ENCODE data around the gene CSF1R. TPM values are rescaled to one million over a fixed set of nuclear protein-coding genes. Genes with fewer than 3 reads are reported as not detected.
A peak's percentile ranks its signal among the peaks of the same experiment; 100 is the strongest.

CSF1R gene
- total and polyA plus RNA-seq, 2 of the 8 experiments (the other 6 are each of a cell fraction or from before 2014, with no cell fraction given): 0.12 TPM; not detected in 1

GRCh38 chr5:150080696-150081435 is 5.5 kb downstream of the CSF1R start:
- Histone ChIP-seq H3K27ac (ENCODE audit: low read depth, low read length) (no peak overlapping the region), H4K20me1 (replicated peaks in 1 of 2; ENCODE audit: control insufficient read depth in 1 of 2, insufficient read depth in 2 of 2, low read length in 2 of 2) (no peaks in the 10 kb centered on the region), H2BK15ac (ENCODE audit: low read length) (no peak overlapping the region), H3K9ac (replicated peaks in 1 of 4; ENCODE audit: extremely low read depth in 1 of 4, low read depth in 3 of 4, low read length in 3 of 4) (no peak overlapping the region), H2BK12ac (ENCODE audit: low read depth, low read length) (no peak overlapping the region), H4K5ac (ENCODE audit: insufficient read length, low read depth, low read length) (no peak overlapping the region), H4K8ac (ENCODE audit: extremely low read depth, insufficient read depth, low read length) (no peak overlapping the region), H2BK120ac (replicated peaks; ENCODE audit: low read depth, low read length) (no peak overlapping the region), H2AFZ (ENCODE audit: low read length) (no peak overlapping the region), H3K18ac (ENCODE audit: extremely low read depth, low read length) (no peak overlapping the region), H3K4me1 (replicated peaks in 1 of 4; ENCODE audit: control insufficient read depth in 3 of 4, insufficient read depth in 4 of 4, low read length in 3 of 4) (peaks cover 0 to 6% (median 1%) of the 10 kb centered on the region in 4 experiments; a peak in 5 of 7 replicates), H3K56ac (replicated peaks; ENCODE audit: insufficient read length, low read depth, low read length) (no peak overlapping the region), H3K4me3 (ENCODE audit: extremely low read depth in 1 of 4, insufficient read depth in 2 of 4, low read depth in 3 of 4, low read length in 4 of 4) (no peak overlapping the region), H3K9me3 (ENCODE audit: insufficient read depth in 2 of 2, low read depth in 1 of 2, low read length in 1 of 2) (no peaks in the 10 kb centered on the region), H2BK20ac (ENCODE audit: low read length) (no peak overlapping the region), H4K91ac (replicated peaks; ENCODE audit: insufficient read length, low read length) (no peak overlapping the region), H3K23ac (ENCODE audit: insufficient read length) (no peak overlapping the region), H3K23me2 (ENCODE audit: low read depth, low read length) (no peaks in the 10 kb centered on the region; the same call in 1 of the 2 replicates), H2AK5ac (ENCODE audit: low read depth, low read length) (no peak overlapping the region), H3K27me3 (replicated peaks in 1 of 4; ENCODE audit: control insufficient read depth in 3 of 4, extremely low read depth in 1 of 4, insufficient read depth in 3 of 4, low read length in 3 of 4) (no peaks in the 10 kb centered on the region), H3K4me2 (ENCODE audit: insufficient read depth in 1 of 2, low read depth in 2 of 2, low read length in 2 of 2) (no peak overlapping the region), H3K4ac (replicated peaks; ENCODE audit: insufficient read length, low read depth, low read length) (no peak overlapping the region), H3K36me3 (ENCODE audit: control insufficient read depth in 2 of 4, insufficient read depth in 4 of 4, low read length in 3 of 4) (no peaks in the 10 kb centered on the region), H3K79me1 (ENCODE audit: low read depth, low read length) (no peaks in the 10 kb centered on the region), H3K79me2 (ENCODE audit: control insufficient read depth in 1 of 2, insufficient read depth in 2 of 2, low read length in 2 of 2) (no peaks in the 10 kb centered on the region), H3K14ac (ENCODE audit: insufficient read length) (no peak overlapping the region), H2BK5ac (ENCODE audit: low read depth, low read length) (no peak overlapping the region; the same call in 1 of the 2 replicates)
- peak in 1 of 2 experiments; percentile 33 for DNase-seq (ENCODE audit: low read depth in 1 of 2, low spot score in 2 of 2)
- WGBS, 2 experiments (ENCODE audit: extremely low coverage in 1 of 2, insufficient coverage in 1 of 2, insufficient read length in 1 of 2, insufficient replicate concordance in 2 of 2, low coverage in 1 of 2, low lambda C conversion rate in 2 of 2, missing lambda C conversion rate in 1 of 2): 89% methylated on average over 15 of the region's 15 CpGs; no CpG with 5 or more reads in 1 of the 2 experiments
- no peak for FAIRE-seq
- no peak for TF ChIP-seq GTF2F1 (IDR thresholded peaks at IDR 0.05; ENCODE audit: borderline replicate concordance, low read depth, low read length)
- TF ChIP-seq CREB1 (IDR thresholded peaks at IDR 0.05): no peak
- no peak for TF ChIP-seq CEBPB (IDR thresholded peaks at IDR 0.05; ENCODE audit: low read depth, low read length)
- no peak for TF ChIP-seq SAP30 (IDR thresholded peaks at IDR 0.05; ENCODE audit: insufficient read depth, insufficient replicate concordance, low read length)
- ChIA-PET POLR2A (ENCODE audit: partially characterized antibody) (no interaction called here), CTCF (ENCODE audit: partially characterized antibody) (interaction anchor here (0.6 to 2.5 kb wide), 8 partner anchors 9 to 305 kb away, joined by 3 to 12 read pairs (median 3); no protein-coding TSS in a partner anchor)
